GM13977 (cell line): ENCODE results near the gene GAS2L2.

Experiments used
- DNase-seq: peaks from one replicate; pipeline ENCODE4 v3.0.0; 2012; ENCODE audit warnings: low spot score
- CTCF ChIP-seq: IDR thresholded peaks from 2 replicates; pipeline ENCODE4 v1.5.1; 2012; ENCODE audit warnings: mild to moderate bottlenecking, control low read depth; ENCODE audit not compliant: insufficient read depth; ENCODE audit errors: extremely low read depth, missing control alignments
- in situ Hi-C: fragments of 300-500 bp; cut with MboI; formaldehyde crosslinking; loops from one replicate; pipeline ENCODE4 v1.12.0; 2022; ENCODE audit warnings: low sequenced_read_pairs, low pct_unique_long_range_greater_than_20kb, mixed read lengths, inconsistent platforms; ENCODE audit not compliant: unreplicated experiment

Gene GAS2L2

GRCh38 chr17:35726953-35727460 is 26.0 kb downstream of the GAS2L2 start:
- no peak for DNase-seq
- in situ Hi-C loops, result loop anchor here (25.0 kb wide), 1 partner anchor 115 kb away; no protein-coding TSS in a partner anchor
- no peak for TF ChIP-seq CTCF

- in situ Hi-C loops, result loop anchor here (25.0 kb wide), 1 partner anchor 114 kb away; no protein-coding TSS in a partner anchor
- TF ChIP-seq CTCF, result no peak
Observed at GRCh38 chr17:35726127-35726952, 26.7 kb downstream of the GAS2L2 start.

GRCh38 chr17:35725802-35726126 is 27.3 kb downstream of the GAS2L2 start:
- in situ Hi-C loops, result loop anchor here (25.0 kb wide), 1 partner anchor 113 kb away; no protein-coding TSS in a partner anchor
- TF ChIP-seq CTCF, result no peak
- DNase-seq, result no peak

More at GRCh38 chr17:35726127-35726952, 26.7 kb downstream of the GAS2L2 start:
- DNase-seq, result no peak

- in situ Hi-C loops, result loop anchor here (25.0 kb wide), 1 partner anchor 113 kb away; no protein-coding TSS in a partner anchor
- no peak for TF ChIP-seq CTCF
- no peak for DNase-seq
Observed at GRCh38 chr17:35725058-35725457, 28.0 kb downstream of the GAS2L2 start.

- in situ Hi-C loops, result no loop called here
- TF ChIP-seq CTCF, result no peak
- no peak for DNase-seq
Observed at GRCh38 chr17:35723735-35724134, 29.3 kb downstream of the GAS2L2 start.

GRCh38 chr17:35717475-35717874 is 35.6 kb downstream of the GAS2L2 start:
- no peak for TF ChIP-seq CTCF
- in situ Hi-C loops, result no loop called here
- DNase-seq, result no peak
